GM12865 (cell line): ENCODE measurements around the gene TBXA2R.
A peak's percentile ranks its signal among the peaks of the same experiment; 100 is the strongest.

Source experiments
- DNase-seq: peaks from one replicate; pipeline ENCODE4 v3.0.0; 2010; ENCODE audit warnings: low read depth
- H3K4me3 ChIP-seq: 2 replicates; pipeline ENCODE4 v1.5.1; 2011; ENCODE audit warnings: mild to moderate bottlenecking, low read depth, low read length, control low read depth
- TF ChIP-seq, protein P1 (sequence below): IDR thresholded peaks from 2 replicates; pipeline ENCODE4 v1.5.1; 2011; ENCODE audit warnings: low read length, control low read depth, low read depth, inconsistent platforms; ENCODE audit not compliant: insufficient read depth; ENCODE audit errors: missing control alignments

The TBXA2R gene

DNA sequence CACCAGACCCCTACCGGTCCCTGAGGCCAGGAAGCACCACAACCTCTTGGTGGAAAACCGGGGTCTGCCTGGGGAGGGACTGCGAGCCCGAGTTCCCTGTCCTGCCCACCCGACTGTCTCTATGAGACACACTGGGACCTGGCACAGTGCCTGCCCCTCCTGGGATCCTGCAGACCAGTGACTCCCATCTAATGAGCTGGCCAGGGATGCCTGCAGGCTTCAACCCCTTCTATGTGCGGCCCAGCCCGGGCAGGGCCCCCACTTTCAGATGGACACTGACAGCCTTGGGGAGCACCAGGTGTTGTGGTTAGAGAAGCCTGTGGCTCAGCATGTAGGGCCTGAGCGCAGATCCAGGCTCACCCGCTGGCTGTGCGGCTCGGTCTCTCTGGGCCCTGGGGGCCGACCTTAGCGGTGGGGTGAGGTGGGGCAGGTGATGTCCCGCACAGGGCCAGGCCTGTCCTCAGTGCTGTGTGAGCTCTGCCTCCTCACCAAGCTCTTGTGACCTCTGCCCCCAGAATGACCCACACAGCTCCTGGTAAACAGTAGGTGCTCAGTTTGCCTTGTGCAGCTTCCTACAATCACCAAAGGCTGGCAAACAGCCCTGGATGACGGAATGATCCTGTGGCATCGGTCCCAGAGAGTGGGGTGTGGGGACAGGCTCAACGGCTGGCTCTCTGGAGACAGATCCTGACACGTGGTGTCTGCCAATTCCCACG, 37.8 kb upstream of the TBXA2R start:
- TF ChIP-seq, protein P1, sequence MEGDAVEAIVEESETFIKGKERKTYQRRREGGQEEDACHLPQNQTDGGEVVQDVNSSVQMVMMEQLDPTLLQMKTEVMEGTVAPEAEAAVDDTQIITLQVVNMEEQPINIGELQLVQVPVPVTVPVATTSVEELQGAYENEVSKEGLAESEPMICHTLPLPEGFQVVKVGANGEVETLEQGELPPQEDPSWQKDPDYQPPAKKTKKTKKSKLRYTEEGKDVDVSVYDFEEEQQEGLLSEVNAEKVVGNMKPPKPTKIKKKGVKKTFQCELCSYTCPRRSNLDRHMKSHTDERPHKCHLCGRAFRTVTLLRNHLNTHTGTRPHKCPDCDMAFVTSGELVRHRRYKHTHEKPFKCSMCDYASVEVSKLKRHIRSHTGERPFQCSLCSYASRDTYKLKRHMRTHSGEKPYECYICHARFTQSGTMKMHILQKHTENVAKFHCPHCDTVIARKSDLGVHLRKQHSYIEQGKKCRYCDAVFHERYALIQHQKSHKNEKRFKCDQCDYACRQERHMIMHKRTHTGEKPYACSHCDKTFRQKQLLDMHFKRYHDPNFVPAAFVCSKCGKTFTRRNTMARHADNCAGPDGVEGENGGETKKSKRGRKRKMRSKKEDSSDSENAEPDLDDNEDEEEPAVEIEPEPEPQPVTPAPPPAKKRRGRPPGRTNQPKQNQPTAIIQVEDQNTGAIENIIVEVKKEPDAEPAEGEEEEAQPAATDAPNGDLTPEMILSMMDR = no peak
- no peak for DNase-seq
- H3K4me3 ChIP-seq = no peak overlapping the region

DNA sequence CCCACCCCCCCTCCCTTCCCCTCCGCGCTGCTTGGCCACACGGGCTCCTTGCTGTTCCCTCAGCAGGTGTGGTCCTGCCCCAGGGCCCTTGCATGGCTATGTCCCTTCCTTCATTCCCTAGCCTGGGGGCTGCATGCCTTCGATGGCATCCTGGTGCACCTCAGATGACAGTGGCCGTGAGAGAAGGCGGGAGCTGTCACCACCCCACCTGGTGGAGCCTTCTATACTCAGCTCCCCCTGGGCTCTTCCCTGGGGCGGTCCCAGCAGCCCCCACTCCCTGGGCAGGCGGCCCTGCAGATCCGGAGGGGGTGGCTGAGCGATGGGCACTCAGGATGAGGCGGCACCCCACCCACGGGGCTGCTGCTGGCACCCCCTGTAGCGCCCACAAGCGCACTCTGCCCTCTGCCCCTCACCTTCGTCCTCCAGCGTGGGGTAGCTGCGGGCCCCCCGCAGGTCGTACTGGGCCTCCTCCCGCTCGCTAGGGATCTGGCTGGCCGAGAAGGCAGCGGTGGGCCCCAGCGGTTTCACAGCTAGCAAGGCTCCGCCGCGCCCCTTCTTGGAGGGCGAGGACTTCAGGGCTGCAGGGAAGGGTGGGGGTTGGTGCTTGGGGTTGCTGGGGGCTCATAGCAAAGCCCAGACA, 37.1 kb upstream of the TBXA2R start:
- DNase-seq = no peak
- TF ChIP-seq, protein P1 = no peak
- H3K4me3 ChIP-seq = no peak overlapping the region

DNA sequence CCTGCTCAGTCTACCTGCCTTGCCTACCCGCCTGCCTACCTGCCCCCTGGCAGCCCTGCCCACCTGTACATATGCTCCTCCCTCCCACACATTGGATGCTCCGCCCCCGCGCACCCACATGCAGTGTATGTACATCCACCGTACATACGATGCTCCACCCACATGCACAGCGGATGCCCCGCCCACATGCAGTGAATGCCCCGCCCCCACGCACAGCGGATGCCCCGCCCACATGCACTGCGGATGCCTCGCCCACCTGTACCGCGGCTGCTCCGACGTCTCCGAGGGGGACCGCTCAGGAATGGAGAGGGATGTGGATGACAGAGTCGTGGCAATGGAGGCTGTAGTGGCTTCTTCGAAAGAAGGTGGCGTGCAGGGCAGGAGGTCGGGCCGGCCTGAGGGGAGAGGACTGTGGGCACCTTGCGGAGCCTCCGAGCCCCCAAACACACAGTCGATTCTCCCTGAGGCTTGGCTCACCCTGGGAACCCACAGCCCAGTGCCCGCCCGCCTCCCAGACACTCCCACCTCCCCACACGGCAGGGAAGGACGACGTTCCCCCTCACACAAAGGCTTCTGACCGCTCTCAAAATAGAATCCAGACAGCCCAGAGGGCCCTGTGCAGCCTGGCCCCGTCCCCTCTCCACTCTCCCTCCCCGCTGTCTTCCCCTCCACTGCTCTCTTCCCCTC, 36.5 kb upstream of the TBXA2R start:
- H3K4me3 ChIP-seq = no peak overlapping the region
- peak; percentile 36 for DNase-seq
- TF ChIP-seq, protein P1 = no peak

DNA sequence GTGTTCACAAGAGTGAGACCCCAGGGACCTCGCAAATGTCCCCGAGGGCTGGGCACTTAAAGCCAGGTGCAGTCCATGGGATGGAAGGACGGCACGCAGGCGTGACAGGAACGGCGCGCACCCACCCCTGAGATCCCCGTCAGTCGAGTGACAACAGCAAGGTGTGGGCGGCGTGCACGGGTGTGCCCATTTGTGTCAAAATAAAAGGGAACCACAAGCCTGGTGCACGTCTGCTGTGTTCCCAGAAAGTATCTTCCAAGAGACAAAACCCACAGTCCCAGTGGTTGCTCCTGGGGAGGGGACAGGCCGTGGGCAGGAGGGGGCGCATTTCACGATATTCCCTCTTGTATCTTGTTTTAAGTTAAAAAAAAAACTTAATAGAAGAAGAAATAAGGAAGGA, 35.6 kb upstream of the TBXA2R start:
- TF ChIP-seq, protein P1 = no peak
- DNase-seq = no peak
- H3K4me3 ChIP-seq = no peak overlapping the region

DNA sequence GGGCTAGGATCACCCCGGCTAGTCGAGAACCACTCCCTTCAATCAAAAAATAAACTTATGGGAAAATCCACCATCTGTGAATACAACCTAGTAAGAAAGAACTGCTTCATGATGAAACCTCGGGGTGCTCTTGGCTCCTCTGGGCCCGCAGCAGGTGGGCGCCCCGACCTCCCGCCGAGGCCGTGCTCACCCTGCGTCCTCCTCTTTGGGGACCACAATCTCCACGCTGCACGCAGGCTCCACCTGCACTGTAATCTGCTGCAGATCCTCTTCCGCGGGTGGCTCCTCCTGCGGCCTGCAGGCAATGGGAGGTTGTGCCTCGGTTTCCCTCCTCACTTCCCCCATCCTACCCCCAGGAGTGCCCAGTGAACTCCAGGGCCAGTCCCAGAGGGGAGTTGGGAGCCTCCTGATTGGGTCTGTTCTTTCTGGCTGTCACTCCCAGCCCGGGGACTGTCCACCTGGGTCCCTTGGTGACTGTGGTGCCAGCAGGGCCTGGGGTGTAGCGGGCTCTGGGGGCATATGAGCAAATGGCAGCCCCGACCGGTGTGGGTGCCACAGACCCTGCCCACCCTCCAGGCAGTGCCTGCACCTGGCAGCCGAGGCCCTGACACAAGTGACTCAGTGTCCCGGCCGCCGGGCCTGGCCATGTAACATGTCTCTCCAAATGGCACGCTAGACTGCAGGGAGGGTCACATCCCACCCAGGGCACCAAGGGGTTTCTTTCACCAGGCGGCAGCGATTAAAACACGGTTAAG, 35.0 kb upstream of the TBXA2R start:
- H3K4me3 ChIP-seq = no peak overlapping the region
- TF ChIP-seq, protein P1 = no peak
- DNase-seq = no peak

- TF ChIP-seq, protein P1 = no peak
- no peak for DNase-seq
Observed at GRCh38 chr19:3639479-3639878, 32.8 kb upstream of the TBXA2R start.

More at GRCh38 chr19:3639479-3639878, 32.8 kb upstream of the TBXA2R start:
- no peak overlapping the region for H3K4me3 ChIP-seq
